Myocyte (in vitro differentiated cells): ENCODE results near the gene LILRA5. TPM values are rescaled to one million over a fixed set of nuclear protein-coding genes. Genes with fewer than 3 reads are reported as not detected.
"Not testable (repeated sequence)": the region's sequence is repeated elsewhere in the genome, so short reads cannot be mapped to it uniquely, and the experiment has no call there.

Experiments used
- DNase-seq: peaks from one replicate; pipeline ENCODE4 v3.0.0-alpha.2; 2012; ENCODE audit warnings: low read depth
- polyA plus RNA-seq: library from polyadenylated mRNA; unstranded; fragments of >200 nt; gene quantifications from one replicate; pipeline ENCODE4 v1.2.1, GENCODE V29; 2012; ENCODE audit warnings: missing spikeins
- total RNA-seq: library from RNA; depleted of rRNA; stranded (reverse); fragments of >200 nt; gene quantifications from 2 replicates; pipeline ENCODE4 v1.2.3, GENCODE V29; 2014

LILRA5 gene
- not detected in 2 replicates for total RNA-seq
- not detected for polyA plus RNA-seq

- DNase-seq: no peak
These were observed at the start of gene LILRA5 for GRCh38 chr19:54312436-54313377. TSS of gene LILRA5 (minus strand) at chr19:54313166. CDS start at chr19:54313019, 147 bp downstream.

GRCh38 chr19:54361680-54362422 is 48.9 kb upstream of the LILRA5 start:
- not testable (repeated sequence) for DNase-seq

- not testable (repeated sequence) for DNase-seq
These were observed 46.3 kb upstream of the LILRA5 start for GRCh38 chr19:54359149-54359820.

- no peak for DNase-seq
These were observed 44.4 kb upstream of the LILRA5 start for GRCh38 chr19:54357381-54357780.

- DNase-seq: no peak
These were observed 43.6 kb upstream of the LILRA5 start for GRCh38 chr19:54356444-54357056.

GRCh38 chr19:54355675-54356074 is 42.7 kb upstream of the LILRA5 start:
- no peak for DNase-seq

GRCh38 chr19:54354761-54355160 is 41.8 kb upstream of the LILRA5 start:
- no peak for DNase-seq

GRCh38 chr19:54352546-54352945 is 39.6 kb upstream of the LILRA5 start:
- DNase-seq: no peak

- no peak for DNase-seq
These were observed 39.1 kb upstream of the LILRA5 start for GRCh38 chr19:54352041-54352440.

GRCh38 chr19:54351474-54351873 is 38.5 kb upstream of the LILRA5 start:
- no peak for DNase-seq

- DNase-seq: no peak
These were observed 33.0 kb upstream of the LILRA5 start for GRCh38 chr19:54345938-54346386.

GRCh38 chr19:54343868-54344267 is 30.9 kb upstream of the LILRA5 start:
- no peak for DNase-seq

GRCh38 chr19:54341295-54341694 is 28.3 kb upstream of the LILRA5 start:
- no peak for DNase-seq

GRCh38 chr19:54339646-54340358 is 26.8 kb upstream of the LILRA5 start:
- DNase-seq: no peak

- DNase-seq: no peak
These were observed 25.6 kb upstream of the LILRA5 start for GRCh38 chr19:54338521-54338920.

- DNase-seq: no peak
These were observed 24.9 kb upstream of the LILRA5 start for GRCh38 chr19:54337858-54338230.

- DNase-seq: no peak
These were observed 24.2 kb upstream of the LILRA5 start for GRCh38 chr19:54336893-54337857.

GRCh38 chr19:54335979-54336892 is 23.3 kb upstream of the LILRA5 start:
- DNase-seq: no peak
